MG63 (cell line): Measurements from ENCODE around the gene COL5A3. TPM values are rescaled to one million over a fixed set of nuclear protein-coding genes. Genes with fewer than 3 reads are reported as not detected.

Source experiments
- total RNA-seq: library from RNA; depleted of rRNA; stranded (reverse); fragments of >200 nt; shearing (Covaris generic); gene quantifications from 2 replicates; pipeline ENCODE4 v1.2.3, GENCODE V29; 2014; ENCODE audit warnings: low replicate concordance; rRNA removed

COL5A3 gene
- total RNA-seq, 1 experiment from 2014 or later = 3.1 TPM

Other genes with a start within 250 kb of the COL5A3 start
- gene ZNF846, start 241.8 kb downstream of the COL5A3 start, total RNA-seq = 0.20 and 2.4 TPM in 2 replicates
- 23.6 and 41.2 TPM in 2 replicates for gene FBXL12, start 191.4 kb downstream of the COL5A3 start, total RNA-seq
- gene UBL5, start 182.6 kb downstream of the COL5A3 start, total RNA-seq = 237 and 851 TPM in 2 replicates
- gene PIN1, start 175.2 kb downstream of the COL5A3 start, total RNA-seq = 218 and 273 TPM in 2 replicates
- 5.6 and 7.0 TPM in 2 replicates for gene OLFM2, start 74.0 kb downstream of the COL5A3 start, total RNA-seq
- gene RDH8, start 3.0 kb upstream of the COL5A3 start, total RNA-seq = not detected in 2 replicates
- 22.5 and 28.9 TPM in 2 replicates for gene SHFL, start 75.8 kb upstream of the COL5A3 start, total RNA-seq
- not detected in 2 replicates for gene ANGPTL6, start 92.2 kb upstream of the COL5A3 start, total RNA-seq
- gene PPAN, start 95.9 kb upstream of the COL5A3 start, total RNA-seq = 128 and 155 TPM in 2 replicates
- gene P2RY11, start 101.2 kb upstream of the COL5A3 start, total RNA-seq = 2.0 and 5.9 TPM in 2 replicates
- 677 and 743 TPM in 2 replicates for gene EIF3G, start 109.4 kb upstream of the COL5A3 start, total RNA-seq
- 73.4 and 138 TPM in 2 replicates for gene DNMT1, start 184.4 kb upstream of the COL5A3 start, total RNA-seq
- gene S1PR2, start 220.8 kb upstream of the COL5A3 start, total RNA-seq = 14.0 and 14.6 TPM in 2 replicates
- gene MRPL4, start 241.7 kb upstream of the COL5A3 start, total RNA-seq = 188 and 218 TPM in 2 replicates